CD4-positive, CD25-positive, alpha-beta regulatory T cell (primary cell): Measurements from ENCODE around the gene SIRT2. TPM values are rescaled to one million over a fixed set of nuclear protein-coding genes. Genes with fewer than 3 reads are reported as not detected.
A peak's percentile ranks its signal among the peaks of the same experiment; 100 is the strongest.

Experiments used
- ATAC-seq, 2 donors: fragments of 150-1000 bp; cut with Tn5 transposase; one replicate each; pipeline ENCODE4 v1.10.0; 2021; ENCODE audit warnings: low read depth in 2 of 2, moderate number of reproducible peaks in 2 of 2, moderate library complexity in 1 of 2
- DNase-seq, 3 donors: peaks; one replicate each; pipeline versions ENCODE4 v3.0.0 to v3.0.0-alpha.2; 2012 to 2022; ENCODE audit warnings: mixed read lengths in 1 of 3
- H3K27ac ChIP-seq: one replicate; pipeline ENCODE4 v1.7.0; 2013; ENCODE audit warnings: mild to moderate bottlenecking, low read length; ENCODE audit not compliant: insufficient read depth, poor library complexity, severe bottlenecking
- H3K27me3 ChIP-seq: one replicate; pipeline ENCODE4 v1.7.0; 2013; ENCODE audit warnings: low read length; ENCODE audit not compliant: control insufficient read depth, insufficient read depth
- H3K36me3 ChIP-seq: one replicate; pipeline ENCODE4 v1.7.0; 2013; ENCODE audit warnings: mild to moderate bottlenecking, low read length, moderate library complexity; ENCODE audit not compliant: control insufficient read depth, insufficient read depth
- H3K4me1 ChIP-seq: 2 replicates; pipeline ENCODE4 v1.7.0; 2013; ENCODE audit warnings: mild to moderate bottlenecking, low read length; ENCODE audit not compliant: insufficient read depth, control insufficient read depth, poor library complexity, severe bottlenecking
- H3K4me3 ChIP-seq: one replicate; pipeline ENCODE4 v1.7.0; 2013; ENCODE audit warnings: low read depth, mild to moderate bottlenecking, low read length, moderate library complexity
- H3K9me3 ChIP-seq, 2 experiments: 1 replicate in 1 of 2; 2 replicates in 1 of 2; pipeline ENCODE4 v1.7.0; 2013; ENCODE audit warnings: low read length in 2 of 2, mild to moderate bottlenecking in 1 of 2, moderate library complexity in 1 of 2; ENCODE audit not compliant: control insufficient read depth in 2 of 2
- H3K27ac Mint-ChIP-seq, 3 donors: one replicate each; pipeline ENCODE4 v1.8.0; 2020 to 2022; ENCODE audit warnings: mild to moderate bottlenecking in 3 of 3, mixed read lengths in 3 of 3, moderate library complexity in 2 of 3
- H3K27me3 Mint-ChIP-seq: one replicate; pipeline ENCODE4 v1.8.0; 2022; ENCODE audit warnings: mild to moderate bottlenecking, mixed read lengths
- H3K36me3 Mint-ChIP-seq: one replicate; pipeline ENCODE4 v1.8.0; 2020; ENCODE audit warnings: mixed read lengths
- H3K4me1 Mint-ChIP-seq, 4 donors: one replicate each; pipeline ENCODE4 v1.8.0; 2020 to 2022; ENCODE audit warnings: mixed read lengths in 4 of 4, mild to moderate bottlenecking in 1 of 4
- H3K4me3 Mint-ChIP-seq, 4 donors: one replicate each; pipeline ENCODE4 v1.8.0; 2020 to 2022; ENCODE audit warnings: mild to moderate bottlenecking in 4 of 4, mixed read lengths in 4 of 4, moderate library complexity in 3 of 4
- H3K9me3 Mint-ChIP-seq, 7 donors: one replicate each; pipeline ENCODE4 v1.8.0; 2020 to 2022; ENCODE audit warnings: mixed read lengths in 7 of 7, mild to moderate bottlenecking in 3 of 7, moderate library complexity in 2 of 7
- polyA plus RNA-seq, 4 donors: library from polyadenylated mRNA; unstranded; fragments of 300-500 nt; fragmentation: Illumina TruSeq; gene quantifications; one replicate each; pipeline ENCODE4 v1.2.3, GENCODE V29; 2021
- total RNA-seq: library from RNA; stranded (reverse); gene quantifications from one replicate; pipeline ENCODE4 v1.2.3, GENCODE V29; 2022

Gene SIRT2
- total and polyA plus RNA-seq, 5 donors from 2014 or later: 33.8 to 78.4 (median 49.0) TPM

DNA sequence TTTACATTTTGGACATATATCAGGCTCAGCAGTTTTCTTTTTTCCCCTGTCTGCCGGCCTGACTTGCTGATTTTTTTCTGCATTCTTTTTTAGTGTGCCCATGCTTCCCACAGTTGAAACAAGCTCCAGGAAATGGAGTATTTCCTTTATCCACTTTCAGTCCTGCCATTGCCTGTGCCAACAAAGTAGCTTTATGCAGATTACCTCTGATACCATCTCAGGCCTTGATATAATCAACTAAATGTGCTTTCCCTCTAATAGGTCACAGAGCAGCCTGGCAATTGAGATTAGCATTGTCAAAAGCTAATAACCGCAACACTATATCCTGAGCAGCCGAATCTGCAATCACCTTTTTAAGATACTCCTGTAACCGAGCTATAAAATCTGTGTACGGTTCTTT lies 40.5 kb upstream of the SIRT2 start:
- H3K36me3 Mint-ChIP-seq: peaks cover 5% of the 10 kb centered on the region
- H3K27ac ChIP-seq: no peak overlapping the region
- H3K4me3 Mint-ChIP-seq: no peak overlapping the region
- H3K27me3 Mint-ChIP-seq: peaks cover 5% of the 10 kb centered on the region
- no peaks in the 10 kb centered on the region for H3K9me3 ChIP-seq
- peak overlapping the region in 1 of 3 donors; percentile 57 for H3K27ac Mint-ChIP-seq
- H3K9me3 Mint-ChIP-seq: peaks cover 0 to 4% (median 0%) of the 10 kb centered on the region in 7 donors
- H3K27me3 ChIP-seq: no peaks in the 10 kb centered on the region
- ATAC-seq (no peak), DNase-seq (no peak)
- peaks cover 0 to 17% (median 8%) of the 10 kb centered on the region in 4 donors for H3K4me1 Mint-ChIP-seq
- peaks cover under 1% of the 10 kb centered on the region for H3K36me3 ChIP-seq
- H3K4me1 ChIP-seq: peaks cover 5% of the 10 kb centered on the region
- no peak overlapping the region for H3K4me3 ChIP-seq

GRCh38 chr19:38933544-38933943 lies 34.1 kb upstream of the SIRT2 start:
- Mint-ChIP-seq H3K9me3 (peaks cover 0 to 4% (median 0%) of the 10 kb centered on the region in 7 donors), H3K4me1 (peaks cover 7 to 43% (median 22%) of the 10 kb centered on the region in 4 donors), H3K27ac (no peak overlapping the region), H3K36me3 (peaks cover 11% of the 10 kb centered on the region), H3K27me3 (peaks cover 6% of the 10 kb centered on the region), H3K4me3 (peak overlapping the region in 1 of 4 donors; percentile 63)
- H3K9me3 ChIP-seq: no peaks in the 10 kb centered on the region
- H3K4me1 ChIP-seq: peaks cover 32% of the 10 kb centered on the region
- H3K36me3 ChIP-seq: peaks cover 18% of the 10 kb centered on the region
- H3K27me3 ChIP-seq: no peaks in the 10 kb centered on the region
- no peak for ATAC-seq
- no peak overlapping the region for H3K4me3 ChIP-seq
- DNase-seq: no peak
- no peak overlapping the region for H3K27ac ChIP-seq

DNA sequence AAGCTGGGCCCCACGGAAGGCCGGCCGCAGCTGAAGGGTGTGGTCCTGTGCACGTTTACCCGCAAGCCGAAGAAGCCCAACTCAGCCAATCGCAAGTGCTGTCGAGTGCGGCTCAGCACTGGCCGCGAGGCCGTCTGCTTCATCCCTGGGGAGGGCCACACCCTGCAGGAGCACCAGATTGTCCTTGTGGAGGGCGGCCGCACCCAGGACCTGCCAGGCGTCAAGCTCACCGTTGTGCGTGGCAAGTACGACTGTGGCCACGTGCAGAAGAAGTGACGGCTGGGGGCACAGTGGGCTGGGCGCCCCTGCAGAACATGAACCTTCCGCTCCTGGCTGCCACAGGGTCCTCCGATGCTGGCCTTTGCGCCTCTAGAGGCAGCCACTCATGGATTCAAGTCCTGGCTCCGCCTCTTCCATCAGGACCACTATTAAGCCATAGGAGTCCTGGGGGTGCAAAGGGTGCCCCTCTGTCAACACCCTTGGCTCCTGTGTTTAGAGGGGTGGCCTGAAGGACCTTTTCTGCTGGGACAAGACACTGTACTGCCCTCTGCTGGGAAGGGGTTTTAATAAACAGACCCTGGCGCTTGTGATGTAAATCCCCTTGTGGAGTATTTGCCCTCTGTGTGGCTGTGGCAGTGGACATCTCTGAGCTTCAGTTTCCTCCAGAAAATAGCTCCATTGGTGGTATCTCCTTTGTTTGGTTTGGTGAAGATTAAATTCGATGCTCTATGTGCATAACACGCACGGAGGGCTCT lies 33.2 kb upstream of the SIRT2 start:
- peaks cover 18% of the 10 kb centered on the region for H3K36me3 ChIP-seq
- Mint-ChIP-seq H3K9me3 (peaks cover 0 to 4% (median 0%) of the 10 kb centered on the region in 7 donors), H3K27me3 (peaks cover 6% of the 10 kb centered on the region), H3K4me1 (peaks cover 11 to 52% (median 26%) of the 10 kb centered on the region in 4 donors), H3K36me3 (peaks cover 11% of the 10 kb centered on the region), H3K4me3 (peak overlapping the region; percentile 56 to 63 (median 58)), H3K27ac (peak overlapping the region in 1 of 3 donors; percentile 40)
- ATAC-seq (no peak), DNase-seq (peak in 2 of 3 donors; percentile 37 to 76)
- H3K4me1 ChIP-seq: peaks cover 38% of the 10 kb centered on the region
- no peaks in the 10 kb centered on the region for H3K27me3 ChIP-seq
- H3K9me3 ChIP-seq: no peaks in the 10 kb centered on the region
- H3K4me3 ChIP-seq: no peak overlapping the region
- no peak overlapping the region for H3K27ac ChIP-seq

DNA sequence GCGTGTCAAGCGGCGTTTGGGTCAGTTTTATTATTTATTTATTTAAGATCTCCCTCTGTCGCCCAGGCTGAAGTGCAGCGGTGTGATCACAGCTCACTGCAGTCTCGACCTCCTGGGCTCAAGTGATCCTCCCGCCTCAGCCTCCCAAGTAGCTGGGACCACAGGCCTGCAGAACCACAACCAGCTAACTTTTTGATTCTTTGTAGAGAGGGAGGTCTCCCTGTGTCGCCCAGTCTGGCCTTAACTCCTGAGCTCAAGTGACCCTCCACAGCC lies 32.0 kb upstream of the SIRT2 start:
- peaks cover 6% of the 10 kb centered on the region for H3K27me3 Mint-ChIP-seq
- DNase-seq: no peak
- peaks cover 18% of the 10 kb centered on the region for H3K36me3 ChIP-seq
- H3K27me3 ChIP-seq: no peaks in the 10 kb centered on the region
- H3K4me1 ChIP-seq: peaks cover 38% of the 10 kb centered on the region
- H3K27ac Mint-ChIP-seq: peak overlapping the region in 2 of 3 donors; percentile 99 to 100
- H3K9me3 ChIP-seq: no peaks in the 10 kb centered on the region
- peaks cover 0 to 4% (median 0%) of the 10 kb centered on the region in 7 donors for H3K9me3 Mint-ChIP-seq
- ATAC-seq: no peak
- H3K4me3 ChIP-seq: peak overlapping the region; percentile 90
- H3K4me1 Mint-ChIP-seq: peaks cover 11 to 53% (median 26%) of the 10 kb centered on the region in 4 donors
- peak overlapping the region; percentile 98 to 100 (median 98) for H3K4me3 Mint-ChIP-seq
- H3K27ac ChIP-seq: peak overlapping the region; percentile 94
- peaks cover 11% of the 10 kb centered on the region for H3K36me3 Mint-ChIP-seq

DNA sequence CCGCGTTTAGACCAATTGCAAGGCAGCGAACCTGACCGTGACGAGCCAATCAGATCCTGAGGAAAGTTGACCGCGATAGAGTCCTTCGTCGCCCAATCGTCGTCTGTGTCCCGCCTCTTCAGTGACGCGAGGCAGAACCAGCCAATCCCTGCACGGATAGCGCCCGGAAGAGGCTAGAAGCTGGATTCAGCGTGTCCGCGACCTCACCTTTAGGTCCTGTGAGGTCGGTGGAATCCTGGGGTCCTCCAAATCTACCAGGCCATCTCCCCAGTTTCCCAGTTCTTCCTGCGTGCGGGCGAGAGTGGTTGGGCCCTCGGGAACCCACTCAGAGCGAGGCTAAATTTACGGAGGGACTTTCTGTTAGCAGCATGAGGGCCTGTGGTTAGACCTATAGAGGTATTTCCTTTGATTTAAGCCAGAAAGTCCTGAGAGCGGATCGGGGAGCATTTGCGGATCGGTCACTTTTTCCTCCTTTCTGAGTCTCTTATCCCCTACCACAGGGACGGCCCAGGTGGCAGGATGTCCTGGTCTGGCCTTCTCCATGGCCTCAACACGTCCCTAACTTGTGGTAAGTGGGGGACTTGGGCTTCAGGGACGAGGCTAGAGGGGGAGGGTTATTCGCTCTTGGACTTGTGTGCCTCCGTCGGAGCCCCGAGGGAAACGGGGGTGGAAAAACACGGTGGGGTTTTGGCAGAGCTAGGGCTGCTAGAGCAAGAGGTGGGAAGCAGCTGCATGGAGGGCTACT lies 31.5 kb upstream of the SIRT2 start, which contains the start of gene MRPS12:
Gene MRPS12, plus strand, starts transcription at position 169 of the 745 bp plus-strand sequence. Its CDS starts 351 bp downstream, at position 520.
- H3K4me3 Mint-ChIP-seq: peak within 1 kb of the TSS; percentile 98 to 100 (median 98)
- no peaks in the 10 kb centered on the region for H3K27me3 ChIP-seq
- DNase-seq (peak; percentile 98 to 100 (median 99)), ATAC-seq (peak; percentile 94 to 95)
- H3K9me3 Mint-ChIP-seq: peaks cover 0 to 4% (median 0%) of the 10 kb centered on the region in 7 donors
- peak within 1 kb of the TSS; percentile 97 to 100 (median 99) for H3K27ac Mint-ChIP-seq
- peak within 1 kb of the TSS; percentile 94 for H3K27ac ChIP-seq
- peaks cover 38% of the 10 kb centered on the region for H3K4me1 ChIP-seq
- H3K36me3 ChIP-seq: peaks cover 18% of the 10 kb centered on the region
- peaks cover 6% of the 10 kb centered on the region for H3K27me3 Mint-ChIP-seq
- H3K4me1 Mint-ChIP-seq: peaks cover 11 to 53% (median 26%) of the 10 kb centered on the region in 4 donors
- H3K9me3 ChIP-seq: no peaks in the 10 kb centered on the region
- H3K36me3 Mint-ChIP-seq: peaks cover 11% of the 10 kb centered on the region
- H3K4me3 ChIP-seq: peak within 1 kb of the TSS; percentile 90

DNA sequence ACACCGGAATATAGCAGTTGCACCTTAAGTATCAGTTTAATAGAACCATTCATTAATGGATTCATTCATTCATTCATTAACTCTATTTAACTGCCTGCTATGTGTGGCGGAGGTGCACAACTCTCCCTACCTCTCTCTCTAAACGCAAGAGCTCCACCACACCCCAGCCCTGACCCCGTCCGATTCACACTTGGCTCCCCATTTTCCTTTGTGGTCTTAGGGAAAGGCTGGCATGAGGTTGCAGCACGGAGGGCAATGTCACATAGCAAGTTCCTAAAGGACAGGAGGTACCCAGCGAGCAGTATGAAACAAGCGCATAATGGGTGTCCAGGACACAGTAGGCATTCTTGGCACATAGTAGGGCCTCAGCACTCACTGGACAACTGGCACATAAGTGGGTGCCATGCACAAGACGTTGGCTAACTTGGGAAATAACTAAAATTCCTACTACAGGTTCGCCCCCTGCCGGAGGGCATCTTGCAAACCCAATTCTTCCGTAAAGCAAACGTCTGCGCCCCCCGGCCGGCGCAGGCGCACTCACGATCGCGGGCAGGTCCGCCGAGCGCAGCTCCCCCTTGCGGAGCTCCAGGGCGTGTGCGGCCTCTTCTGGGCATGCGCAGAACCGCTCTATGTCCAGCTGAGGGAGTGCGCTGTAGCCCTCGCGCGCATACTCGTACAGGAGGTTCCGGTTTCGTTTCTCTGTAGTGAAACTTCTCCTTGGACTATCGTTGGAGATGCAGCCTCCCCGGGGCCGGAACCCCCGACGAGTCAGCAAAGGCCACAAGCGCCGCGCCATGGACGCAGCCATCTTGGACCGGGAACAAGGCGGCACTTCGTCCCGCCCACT lies 30.7 kb upstream of the SIRT2 start, which contains the start of gene SARS2:
Gene SARS2, minus strand, starts transcription at position 835 of the 847 bp plus-strand sequence. Its CDS starts 27 bp downstream, at position 808.
- peak; percentile 63 for ATAC-seq
- H3K9me3 Mint-ChIP-seq: peaks cover 0 to 2% (median 0%) of the 10 kb centered on the region in 7 donors
- no peaks in the 10 kb centered on the region for H3K9me3 ChIP-seq
- peak within 1 kb of the TSS; percentile 98 to 100 (median 98) for H3K4me3 Mint-ChIP-seq
- peak within 1 kb of the TSS; percentile 97 to 100 (median 99) for H3K27ac Mint-ChIP-seq
- peaks cover 38% of the 10 kb centered on the region for H3K4me1 ChIP-seq
- peaks cover 11% of the 10 kb centered on the region for H3K36me3 Mint-ChIP-seq
- peaks cover 6% of the 10 kb centered on the region for H3K27me3 Mint-ChIP-seq
- H3K36me3 ChIP-seq: peaks cover 18% of the 10 kb centered on the region
- no peaks in the 10 kb centered on the region for H3K27me3 ChIP-seq
- H3K27ac ChIP-seq: peak within 1 kb of the TSS; percentile 94
- DNase-seq: peak; percentile 86 to 97 (median 95)
- peak within 1 kb of the TSS; percentile 90 for H3K4me3 ChIP-seq
- peaks cover 11 to 53% (median 26%) of the 10 kb centered on the region in 4 donors for H3K4me1 Mint-ChIP-seq
